Measurements from ENCODE around the gene FAM171A1.

FAM171A1 gene

DNA sequence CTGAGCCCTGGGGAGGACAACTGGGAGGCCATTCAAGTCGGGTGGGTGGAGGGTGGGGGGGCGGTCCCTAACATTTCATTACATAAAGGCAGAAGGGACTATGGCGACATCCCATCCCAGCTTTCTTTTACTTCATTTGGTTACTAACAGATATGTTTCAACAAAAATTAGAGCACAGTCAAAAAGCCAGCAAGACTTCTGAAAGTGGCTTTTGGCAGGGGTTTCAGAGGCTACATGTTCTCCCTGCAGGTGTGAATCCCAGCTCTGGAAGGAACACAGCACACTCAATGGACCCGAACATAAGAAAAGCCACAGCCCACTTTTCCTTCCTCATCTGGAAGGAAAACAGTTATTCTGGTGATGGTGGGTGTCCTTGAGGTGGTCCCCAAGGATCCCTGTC lies 7.1 kb downstream of the FAM171A1 start:
- no peak for TF ChIP-seq ZNF274 (IDR thresholded peaks at IDR 0.05; ENCODE audit: low read depth, low read length)
- H3K4me3 ChIP-seq (ENCODE audit: low read length), result no peak overlapping the region

DNA sequence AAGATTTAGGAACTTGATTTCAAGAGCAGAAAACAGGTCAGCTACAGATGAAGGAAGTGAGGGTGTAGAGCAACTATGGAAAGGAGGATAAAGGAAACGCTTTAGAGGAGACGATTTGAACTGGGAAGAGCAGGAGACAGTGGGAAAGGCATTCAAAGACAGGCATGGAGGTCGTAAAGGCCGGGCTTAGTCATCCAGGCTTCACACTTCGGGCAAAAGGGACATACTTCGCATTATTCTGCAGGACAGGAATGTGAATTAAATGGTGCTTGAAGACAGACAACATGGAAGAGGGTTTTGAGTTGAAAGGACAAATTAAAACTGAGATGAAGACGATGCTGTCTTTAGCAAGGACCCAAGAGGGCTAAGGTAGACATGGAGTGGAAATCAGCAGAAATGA lies 8.1 kb downstream of the FAM171A1 start:
- TF ChIP-seq ZNF274 (IDR thresholded peaks at IDR 0.05; ENCODE audit: low read depth, low read length), result no peak
- H3K4me3 ChIP-seq (ENCODE audit: low read length), result no peak overlapping the region

GRCh38 chr10:15361131-15361530 lies 10.0 kb downstream of the FAM171A1 start:
- H3K4me3 ChIP-seq (ENCODE audit: low read length), result no peak overlapping the region
- TF ChIP-seq ZNF274 (IDR thresholded peaks at IDR 0.05; ENCODE audit: low read depth, low read length), result no peak

- no peak overlapping the region for H3K4me3 ChIP-seq (ENCODE audit: low read length)
- no peak for TF ChIP-seq ZNF274 (IDR thresholded peaks at IDR 0.05; ENCODE audit: low read depth, low read length)
Observed at GRCh38 chr10:15360566-15360965, 10.5 kb downstream of the FAM171A1 start.

GRCh38 chr10:15353471-15354017 lies 17.5 kb downstream of the FAM171A1 start:
- H3K4me3 ChIP-seq (ENCODE audit: low read length), result no peak overlapping the region
- TF ChIP-seq ZNF274 (IDR thresholded peaks at IDR 0.05; ENCODE audit: low read depth, low read length), result no peak

DNA sequence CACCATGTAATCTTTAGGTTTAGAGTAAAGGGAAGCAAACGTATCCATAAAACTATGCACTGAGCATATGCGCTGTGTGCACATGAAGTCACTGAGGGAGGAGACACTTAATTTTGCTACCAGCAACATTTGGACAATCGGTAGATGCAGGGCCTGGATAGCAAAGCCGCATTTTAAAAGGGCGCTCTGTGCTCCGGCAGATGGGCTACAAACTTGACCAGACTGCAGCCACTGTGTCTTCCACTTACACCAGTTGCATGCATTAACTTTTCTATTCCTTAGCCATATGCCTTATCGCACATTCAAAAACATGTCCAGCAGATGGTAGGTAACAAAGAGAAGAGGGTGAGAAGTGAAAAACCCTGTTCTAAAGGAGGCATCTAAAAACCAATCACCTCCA lies 18.3 kb downstream of the FAM171A1 start:
- H3K4me3 ChIP-seq (ENCODE audit: low read length), result no peak overlapping the region
- TF ChIP-seq ZNF274 (IDR thresholded peaks at IDR 0.05; ENCODE audit: low read depth, low read length), result no peak

- TF ChIP-seq ZNF274 (IDR thresholded peaks at IDR 0.05; ENCODE audit: low read depth, low read length), result no peak
- no peak overlapping the region for H3K4me3 ChIP-seq (ENCODE audit: low read length)
Observed at GRCh38 chr10:15352201-15352600, 18.9 kb downstream of the FAM171A1 start.

DNA sequence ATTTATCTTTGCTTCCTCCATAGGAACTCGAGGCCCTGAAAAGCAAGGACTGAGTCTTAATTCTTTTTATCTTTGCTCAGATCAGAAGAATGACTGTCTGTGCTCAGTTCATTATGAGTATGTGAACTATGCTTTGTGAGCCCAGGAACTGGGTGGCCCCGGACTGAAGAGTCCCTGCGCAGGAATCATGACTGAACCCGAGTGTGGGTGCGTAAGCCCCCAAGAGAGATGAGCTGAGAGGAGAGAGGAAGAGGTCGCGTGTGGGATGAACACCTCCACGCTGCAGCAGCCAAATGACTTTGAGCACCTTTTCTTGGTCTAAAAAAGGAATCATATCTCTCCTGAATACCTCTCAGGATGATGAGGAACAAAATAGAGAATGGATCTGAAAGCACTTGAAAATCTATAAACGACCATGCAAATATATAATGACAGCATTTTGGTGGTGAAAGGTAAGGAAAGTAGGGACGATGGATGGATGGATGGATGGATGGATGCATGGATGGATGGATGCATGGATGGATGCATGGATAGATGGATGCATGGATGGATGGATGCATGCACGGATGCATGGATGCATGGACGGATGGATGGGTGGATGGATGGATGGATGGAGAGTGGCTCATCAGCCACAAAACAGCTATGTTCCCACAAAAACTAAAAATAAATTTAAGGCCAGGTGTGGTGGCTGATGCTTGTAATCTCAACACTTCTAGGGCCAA lies 19.8 kb downstream of the FAM171A1 start:
- no peak for TF ChIP-seq ZNF274 (IDR thresholded peaks at IDR 0.05; ENCODE audit: low read depth, low read length)
- H3K4me3 ChIP-seq (ENCODE audit: low read length), result no peak overlapping the region

- no peak overlapping the region for H3K4me3 ChIP-seq (ENCODE audit: low read length)
- TF ChIP-seq ZNF274 (IDR thresholded peaks at IDR 0.05; ENCODE audit: low read depth, low read length), result no peak
Observed at GRCh38 chr10:15349112-15349511, 22.0 kb downstream of the FAM171A1 start.

- no peak for TF ChIP-seq ZNF274 (IDR thresholded peaks at IDR 0.05; ENCODE audit: low read depth, low read length)
- no peak overlapping the region for H3K4me3 ChIP-seq (ENCODE audit: low read length)
Observed at GRCh38 chr10:15348579-15348978, 22.5 kb downstream of the FAM171A1 start.

DNA sequence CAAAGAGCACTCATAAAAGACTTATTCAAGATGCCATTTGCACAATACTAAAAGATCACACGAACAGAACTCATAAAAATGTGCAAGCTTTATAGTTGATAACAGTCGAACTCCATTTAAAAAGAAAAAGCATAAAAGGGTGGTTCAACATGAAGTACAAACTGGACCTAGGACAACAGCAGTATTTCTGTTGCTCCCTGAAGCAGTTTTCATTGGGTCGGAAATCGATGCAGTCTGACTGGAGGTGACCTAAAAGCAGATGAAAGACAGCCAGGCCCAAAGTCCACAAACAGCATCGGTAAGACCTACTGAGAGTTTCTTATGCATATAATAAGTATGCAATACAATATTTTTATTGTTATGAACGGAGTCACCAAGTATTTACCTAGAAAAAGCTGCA lies 23.9 kb downstream of the FAM171A1 start:
- H3K4me3 ChIP-seq (ENCODE audit: low read length), result no peak overlapping the region
- TF ChIP-seq ZNF274 (IDR thresholded peaks at IDR 0.05; ENCODE audit: low read depth, low read length), result no peak

DNA sequence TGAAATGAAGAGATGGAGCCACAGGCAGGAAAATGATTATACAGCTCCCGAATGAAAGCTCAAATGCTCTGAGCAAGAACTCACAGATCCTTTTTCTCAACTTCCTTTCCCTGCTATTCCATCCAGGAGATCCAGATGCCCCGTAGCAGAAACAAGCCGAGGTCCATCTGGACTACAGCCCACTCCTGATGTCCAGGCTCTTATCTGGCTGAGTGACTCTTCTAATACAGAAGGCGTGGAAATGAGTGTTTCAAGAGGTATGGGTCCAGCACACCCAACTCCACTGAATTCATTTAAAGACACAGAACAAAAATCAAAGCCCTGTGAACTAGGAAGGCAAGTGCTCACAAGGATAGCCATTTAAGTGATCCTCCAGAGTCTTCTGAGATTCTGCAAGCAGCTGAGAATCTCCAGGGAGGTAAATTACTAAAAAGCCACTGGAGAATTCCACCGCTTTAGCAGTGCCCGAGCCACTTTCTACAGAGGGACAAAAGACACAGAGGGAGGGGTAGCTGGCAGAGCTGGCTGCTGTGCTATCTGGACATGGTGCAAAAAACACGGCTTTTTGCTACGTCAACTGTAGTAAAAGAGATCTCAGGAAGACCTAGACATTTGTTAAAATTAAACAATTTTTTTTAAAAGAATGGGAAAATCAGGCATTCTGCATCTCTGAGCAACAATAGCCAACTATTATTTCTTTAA lies 24.5 kb downstream of the FAM171A1 start:
- TF ChIP-seq ZNF274 (IDR thresholded peaks at IDR 0.05; ENCODE audit: low read depth, low read length), result no peak
- H3K4me3 ChIP-seq (ENCODE audit: low read length), result no peak overlapping the region

DNA sequence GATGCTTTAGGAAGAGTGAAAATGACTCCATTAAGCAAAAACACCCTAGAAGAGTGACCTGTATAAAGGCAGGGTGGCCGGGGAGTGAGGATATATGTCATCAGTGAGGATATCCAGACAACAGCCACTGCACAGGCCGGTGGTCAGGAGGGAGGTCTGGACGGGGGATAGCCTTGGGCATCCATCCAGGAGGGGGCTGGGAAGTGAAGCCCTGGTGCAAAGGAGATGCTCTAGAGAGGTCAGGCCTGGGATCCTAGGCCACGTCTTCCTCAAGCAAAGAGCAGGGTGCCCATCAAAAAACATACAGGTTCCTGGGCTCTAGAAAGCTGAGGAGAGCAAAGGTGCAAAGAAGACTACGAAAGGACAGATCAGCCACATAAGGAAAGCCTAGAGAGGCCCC lies 25.6 kb downstream of the FAM171A1 start:
- no peak for TF ChIP-seq ZNF274 (IDR thresholded peaks at IDR 0.05; ENCODE audit: low read depth, low read length)
- no peak overlapping the region for H3K4me3 ChIP-seq (ENCODE audit: low read length)

DNA sequence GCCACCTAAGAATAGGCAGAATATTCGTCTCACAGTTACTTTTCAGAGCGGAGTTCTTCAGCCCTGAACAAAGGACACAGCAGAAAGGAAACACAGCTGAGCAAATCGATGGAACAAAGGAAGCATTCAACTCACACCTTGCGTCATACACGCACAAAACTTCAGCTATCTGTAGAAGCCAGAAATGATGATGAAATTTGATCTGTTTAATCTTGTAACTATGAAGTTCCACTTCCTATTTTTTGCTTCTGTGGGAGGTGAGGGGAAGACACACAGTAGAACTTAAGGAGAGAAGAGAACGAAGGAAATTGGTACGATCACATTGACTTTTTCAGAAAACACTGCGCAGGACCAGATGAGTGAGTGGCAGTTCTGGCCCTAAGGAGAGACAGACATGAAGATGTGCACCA lies 26.2 kb downstream of the FAM171A1 start:
- no peak for TF ChIP-seq ZNF274 (IDR thresholded peaks at IDR 0.05; ENCODE audit: low read depth, low read length)
- H3K4me3 ChIP-seq (ENCODE audit: low read length), result no peak overlapping the region

DNA sequence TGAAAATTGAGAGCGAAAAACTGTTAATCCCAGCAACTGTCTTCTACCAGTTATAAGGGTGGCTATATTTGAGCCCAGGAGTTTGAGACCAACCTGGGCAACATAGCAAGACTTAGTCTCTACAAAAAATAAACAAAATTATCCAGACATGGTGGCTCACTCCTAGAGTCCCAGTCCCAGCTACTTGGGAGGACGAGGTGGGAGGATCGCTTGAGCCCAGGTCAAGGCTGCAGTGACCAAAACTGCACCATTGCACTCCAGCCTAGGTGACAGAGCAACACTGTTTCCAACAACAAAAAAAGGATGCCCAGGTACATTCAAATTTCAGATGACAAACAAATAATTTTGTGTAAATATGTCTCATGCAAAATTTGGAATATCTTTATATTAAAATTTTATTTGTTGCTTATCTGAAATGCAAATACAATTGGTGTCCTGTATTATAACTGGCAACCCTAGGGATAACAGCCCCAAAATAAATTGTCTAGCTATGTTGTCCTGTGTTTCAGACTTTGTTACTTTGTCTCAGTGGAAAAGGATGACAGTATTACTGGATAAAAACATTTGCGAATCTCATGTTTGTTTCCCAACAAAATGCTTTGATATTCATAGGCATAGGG lies 26.7 kb downstream of the FAM171A1 start:
- H3K4me3 ChIP-seq (ENCODE audit: low read length), result no peak overlapping the region
- TF ChIP-seq ZNF274 (IDR thresholded peaks at IDR 0.05; ENCODE audit: low read depth, low read length), result no peak
